Retinal pigment epithelial cell (primary cell): ENCODE data around the gene CARD19.
"Not testable (repeated sequence)": the region's sequence is repeated elsewhere in the genome, so short reads cannot be mapped to it uniquely, and the experiment has no call there.

Source experiments
- DNase-seq: peaks from one replicate; pipeline ENCODE4 v3.0.0-alpha.2; 2010; ENCODE audit warnings: low read depth
- H3K4me3 ChIP-seq: 2 replicates; pipeline ENCODE4 v1.5.1; 2011; ENCODE audit warnings: mild to moderate bottlenecking, low read length, control low read depth, moderate library complexity
- CTCF ChIP-seq: conservative IDR thresholded peaks from 2 replicates; pipeline ENCODE4 v1.5.1; 2011; ENCODE audit warnings: low read depth, low read length, control low read depth, inconsistent platforms

Gene CARD19

GRCh38 chr9:93114169-93114983, 18.4 kb downstream of the CARD19 start:
- H3K4me3 ChIP-seq, result no peak overlapping the region
- DNase-seq, result no peak
- TF ChIP-seq CTCF, result no peak

- no peak overlapping the region for H3K4me3 ChIP-seq
Measured at GRCh38 chr9:93114984-93115335, 18.9 kb downstream of the CARD19 start.

GRCh38 chr9:93115486-93116071, 19.6 kb downstream of the CARD19 start:
- no peak for DNase-seq
- no peak overlapping the region for H3K4me3 ChIP-seq
- no peak for TF ChIP-seq CTCF

More at GRCh38 chr9:93114984-93115335, 18.9 kb downstream of the CARD19 start:
- TF ChIP-seq CTCF, result no peak
- no peak for DNase-seq

GRCh38 chr9:93116072-93116961, 20.3 kb downstream of the CARD19 start:
- no peak overlapping the region for H3K4me3 ChIP-seq
- DNase-seq, result no peak
- TF ChIP-seq CTCF, result no peak

- not testable (repeated sequence) for DNase-seq, H3K4me3 ChIP-seq
Measured at GRCh38 chr9:93117521-93117920, 21.5 kb downstream of the CARD19 start.

GRCh38 chr9:93117924-93118862, 22.2 kb downstream of the CARD19 start:
- H3K4me3 ChIP-seq, result no peak overlapping the region
- TF ChIP-seq CTCF, result no peak
- DNase-seq, result no peak
